Endodermal cell (in vitro differentiated cells): Measurements from ENCODE around the gene SLC15A3. TPM values are rescaled to one million over a fixed set of nuclear protein-coding genes. Genes with fewer than 3 reads are reported as not detected.

Experiments used
- DNase-seq: peaks from one replicate; pipeline ENCODE4 v3.0.0-alpha.2; 2017
- H3K27ac ChIP-seq: 2 replicates; pipeline ENCODE4 v1.5.1; 2013; ENCODE audit warnings: mild to moderate bottlenecking, low read depth, low read length, moderate library complexity
- H3K27me3 ChIP-seq: 2 replicates; pipeline ENCODE4 v1.6.1; 2013; ENCODE audit warnings: mild to moderate bottlenecking, low read length, moderate library complexity; ENCODE audit not compliant: insufficient read depth, control insufficient read depth, poor library complexity, severe bottlenecking
- H3K36me3 ChIP-seq: 2 replicates; pipeline ENCODE4 v1.7.0; 2013; ENCODE audit warnings: mild to moderate bottlenecking, low read length, moderate library complexity; ENCODE audit not compliant: control insufficient read depth, insufficient read depth
- H3K4me1 ChIP-seq: one replicate; pipeline ENCODE4 v1.7.0; 2013; ENCODE audit warnings: low read length; ENCODE audit not compliant: control insufficient read depth, insufficient read depth
- H3K4me3 ChIP-seq: 2 replicates; pipeline ENCODE4 v1.5.1; 2013; ENCODE audit warnings: mild to moderate bottlenecking, low read length, moderate library complexity
- H3K9ac ChIP-seq: 2 replicates; pipeline ENCODE4 v1.6.1; 2013; ENCODE audit warnings: mild to moderate bottlenecking, low read length, moderate library complexity; ENCODE audit not compliant: poor library complexity, severe bottlenecking; ENCODE audit errors: extremely low read depth
- H3K9me3 ChIP-seq: 2 replicates; pipeline ENCODE4 v1.6.1; 2013; ENCODE audit warnings: mild to moderate bottlenecking, low read length, moderate library complexity; ENCODE audit not compliant: control insufficient read depth
- H3K27ac Mint-ChIP-seq: 2 replicates; pipeline ENCODE4 v1.8.0; 2020; ENCODE audit warnings: mixed read lengths
- H3K27me3 Mint-ChIP-seq: 2 replicates; pipeline ENCODE4 v1.8.0; 2021; ENCODE audit warnings: mild to moderate bottlenecking, mixed read lengths; ENCODE audit not compliant: insufficient read depth
- H3K36me3 Mint-ChIP-seq: 2 replicates; pipeline ENCODE4 v1.8.0; 2020; ENCODE audit warnings: low read depth, mixed read lengths
- H3K4me1 Mint-ChIP-seq: 2 replicates; pipeline ENCODE4 v1.8.0; 2020; ENCODE audit warnings: mixed read lengths
- H3K4me3 Mint-ChIP-seq: 2 replicates; pipeline ENCODE4 v1.8.0; 2020; ENCODE audit warnings: mild to moderate bottlenecking, moderate library complexity, mixed read lengths
- H3K9me3 Mint-ChIP-seq: 2 replicates; pipeline ENCODE4 v1.8.0; 2020; ENCODE audit warnings: mild to moderate bottlenecking, mixed read lengths
- CTCF ChIP-seq: fragments of 200-600 bp; sonication (generic); conservative IDR thresholded peaks from 2 replicates; pipeline ENCODE4 v1.5.0; 2021; ENCODE audit warnings: antibody characterized with exemption, mild to moderate bottlenecking
- whole genome bisulfite sequencing, 2 experiments: methylation state at CpG; one replicate each; pipeline versions ENCODE4 v1.1.5 to v1.1.7; 2013; ENCODE audit warnings: missing lambda C conversion rate in 2 of 2, mixed read lengths in 1 of 2; ENCODE audit not compliant: insufficient coverage in 1 of 2, insufficient read length in 1 of 2; 5-methylcytosine and 5-hydroxymethylcytosine counted together
- total RNA-seq, 2 donors: library from RNA; stranded (reverse); fragmentation: NEBNext Ultra II Directional in 1 of 2; extraction: Animal tissue kit (Norgen Biotek cat#: 25700) in 1 of 2; gene quantifications; 2 replicates in 1 of 2; 3 replicates in 1 of 2; pipeline ENCODE4 v1.2.1, GENCODE V29; 2021

Gene SLC15A3
- total RNA-seq, 2 donors from 2014 or later = 1.4 to 1.6 TPM

GRCh38 chr11:60924906-60925853, 26.8 kb downstream of the SLC15A3 start:
- TF ChIP-seq CTCF = no peak
- H3K4me1 ChIP-seq = peaks cover 8% of the 10 kb centered on the region
- H3K4me3 ChIP-seq = peak overlapping the region; percentile 85
- peak overlapping the region; percentile 62 for H3K9ac ChIP-seq
- Mint-ChIP-seq H3K27ac (no peak overlapping the region), H3K4me1 (peaks cover 13% of the 10 kb centered on the region), H3K4me3 (peak overlapping the region; percentile 76), H3K27me3 (peaks cover 10% of the 10 kb centered on the region), H3K36me3 (peaks cover 51% of the 10 kb centered on the region), H3K9me3 (no peaks in the 10 kb centered on the region)
- no peaks in the 10 kb centered on the region for H3K9me3 ChIP-seq
- H3K27ac ChIP-seq = peak overlapping the region; percentile 78
- DNase-seq = peak; percentile 74
- WGBS, 2 experiments = 0 to 5% methylated on average over 3 to 35 of the region's 35 CpGs
- peaks cover 40% of the 10 kb centered on the region for H3K36me3 ChIP-seq
- no peaks in the 10 kb centered on the region for H3K27me3 ChIP-seq

GRCh38 chr11:60924110-60924905, 27.7 kb downstream of the SLC15A3 start, which contains the start of gene TMEM132A:
Gene TMEM132A (plus strand): TSS chr11:60924460. CDS start chr11:60924634, 174 bp downstream.
- Histone ChIP-seq H3K4me3 (peak within 1 kb of the TSS; percentile 85), H3K27me3 (no peaks in the 10 kb centered on the region), H3K9me3 (no peaks in the 10 kb centered on the region), H3K36me3 (peaks cover 46% of the 10 kb centered on the region), H3K9ac (peak within 1 kb of the TSS; percentile 62), H3K27ac (peak within 1 kb of the TSS; percentile 78), H3K4me1 (peaks cover 8% of the 10 kb centered on the region)
- H3K27me3 Mint-ChIP-seq = peaks cover 10% of the 10 kb centered on the region
- H3K4me1 Mint-ChIP-seq = peaks cover 17% of the 10 kb centered on the region
- 0 to 1% methylated on average over 10 to 69 of the region's 69 CpGs for WGBS, 2 experiments
- peak; percentile 94 for DNase-seq
- H3K9me3 Mint-ChIP-seq = no peaks in the 10 kb centered on the region
- H3K4me3 Mint-ChIP-seq = peak within 1 kb of the TSS; percentile 76
- peak; percentile 41 for TF ChIP-seq CTCF
- H3K27ac Mint-ChIP-seq = no peak within 1 kb of the TSS
- peaks cover 51% of the 10 kb centered on the region for H3K36me3 Mint-ChIP-seq

GRCh38 chr11:60923800-60924109, 28.2 kb downstream of the SLC15A3 start:
- peaks cover 21% of the 10 kb centered on the region for H3K4me1 Mint-ChIP-seq
- H3K4me3 ChIP-seq = peak overlapping the region; percentile 53
- 69 to 87% methylated on average over 4 to 6 of the region's 6 CpGs for WGBS, 2 experiments

More at GRCh38 chr11:60923800-60924109, 28.2 kb downstream of the SLC15A3 start:
- Histone ChIP-seq H3K9ac (no peak overlapping the region), H3K36me3 (peaks cover 42% of the 10 kb centered on the region), H3K9me3 (no peaks in the 10 kb centered on the region), H3K27me3 (no peaks in the 10 kb centered on the region), H3K4me1 (peaks cover 8% of the 10 kb centered on the region), H3K27ac (no peak overlapping the region)
- H3K4me3 Mint-ChIP-seq = peak overlapping the region; percentile 76
- DNase-seq = no peak
- H3K27me3 Mint-ChIP-seq = peaks cover 10% of the 10 kb centered on the region
- H3K36me3 Mint-ChIP-seq = peaks cover 49% of the 10 kb centered on the region
- no peaks in the 10 kb centered on the region for H3K9me3 Mint-ChIP-seq
- no peak for TF ChIP-seq CTCF
- H3K27ac Mint-ChIP-seq = no peak overlapping the region
